CD4-positive, alpha-beta T cell treated with Interleukin-17A for 1 hour (primary cell): Measurements from ENCODE around the gene DNM3.

Experiments
- DNase-seq: peaks from one replicate; pipeline ENCODE4 v3.0.0-alpha.2; 2020

DNM3 gene

GRCh38 chr1:171931752-171932151 lies 90.5 kb downstream of the DNM3 start:
- no peak for DNase-seq

- no peak for DNase-seq
Measured at GRCh38 chr1:171934664-171935063, 93.4 kb downstream of the DNM3 start.

GRCh38 chr1:171935086-171935485 lies 93.8 kb downstream of the DNM3 start:
- DNase-seq = no peak

GRCh38 chr1:171935664-171936063 lies 94.4 kb downstream of the DNM3 start:
- DNase-seq = no peak

GRCh38 chr1:171937938-171938337 lies 96.6 kb downstream of the DNM3 start:
- DNase-seq = no peak

GRCh38 chr1:171939740-171940139 lies 98.4 kb downstream of the DNM3 start:
- DNase-seq = no peak

GRCh38 chr1:171940368-171940767 lies 99.1 kb downstream of the DNM3 start:
- DNase-seq = no peak

GRCh38 chr1:171941920-171942319 lies 100.6 kb downstream of the DNM3 start:
- no peak for DNase-seq

GRCh38 chr1:171943973-171944561 lies 102.8 kb downstream of the DNM3 start:
- DNase-seq = no peak

GRCh38 chr1:171948511-171948910 lies 107.2 kb downstream of the DNM3 start:
- no peak for DNase-seq

GRCh38 chr1:171949316-171949715 lies 108.0 kb downstream of the DNM3 start:
- no peak for DNase-seq

GRCh38 chr1:171953835-171954234 lies 112.5 kb downstream of the DNM3 start:
- no peak for DNase-seq

- DNase-seq = no peak
Measured at GRCh38 chr1:171954361-171954760, 113.1 kb downstream of the DNM3 start.

GRCh38 chr1:171961861-171962260 lies 120.6 kb downstream of the DNM3 start:
- DNase-seq = no peak

GRCh38 chr1:171963762-171964161 lies 122.5 kb downstream of the DNM3 start:
- DNase-seq = no peak

GRCh38 chr1:171965777-171966176 lies 124.5 kb downstream of the DNM3 start:
- DNase-seq = no peak

- no peak for DNase-seq
Measured at GRCh38 chr1:171966426-171967220, 125.3 kb downstream of the DNM3 start.

- no peak for DNase-seq
Measured at GRCh38 chr1:171969226-171969625, 127.9 kb downstream of the DNM3 start.

- no peak for DNase-seq
Measured at GRCh38 chr1:171969813-171970212, 128.5 kb downstream of the DNM3 start.

- no peak for DNase-seq
Measured at GRCh38 chr1:171972846-171973245, 131.5 kb downstream of the DNM3 start.

GRCh38 chr1:171973421-171973820 lies 132.1 kb downstream of the DNM3 start:
- no peak for DNase-seq

- no peak for DNase-seq
Measured at GRCh38 chr1:171981303-171981702, 140.0 kb downstream of the DNM3 start.

GRCh38 chr1:171983584-171983983 lies 142.3 kb downstream of the DNM3 start:
- no peak for DNase-seq

GRCh38 chr1:171984262-171984661 lies 143.0 kb downstream of the DNM3 start:
- no peak for DNase-seq
